Transverse colon (tissue), 4 donors: ENCODE data around the gene MTF1. TPM values are rescaled to one million over a fixed set of nuclear protein-coding genes. Genes with fewer than 3 reads are reported as not detected.

Source experiments
- DNase-seq: peaks from one replicate; pipeline ENCODE4 v3.0.0-alpha.2; 2019
- H3K27ac ChIP-seq, 4 donors: fragments of 200-600 bp; sonication (generic); 2 replicates each; pipeline ENCODE4 v1.5.1; 2016 to 2018; ENCODE audit warnings: inconsistent platforms in 4 of 4
- H3K27me3 ChIP-seq: fragments of 200-600 bp; sonication (generic); 2 replicates; pipeline ENCODE4 v1.5.1; 2017; ENCODE audit warnings: inconsistent platforms
- H3K36me3 ChIP-seq, 4 donors: fragments of 200-600 bp; sonication (generic); 2 replicates each; pipeline ENCODE4 v1.5.1; 2017 to 2019; ENCODE audit warnings: inconsistent platforms in 4 of 4
- H3K4me1 ChIP-seq, 4 donors: fragments of 200-600 bp; sonication (generic); 2 replicates each; pipeline ENCODE4 v1.5.1; 2017 to 2020; ENCODE audit warnings: inconsistent platforms in 4 of 4
- H3K4me3 ChIP-seq, 4 donors: fragments of 200-600 bp; sonication (generic); 1 replicate in 1 of 4; 2 replicates in 3 of 4; pipeline versions ENCODE4 v1.5.1 to v1.6.1; 2017 to 2019; ENCODE audit warnings: inconsistent platforms in 4 of 4
- H3K9me3 ChIP-seq, 2 donors: fragments of 200-600 bp; sonication (generic); 2 replicates each; pipeline ENCODE4 v1.5.1; 2017 to 2019; ENCODE audit warnings: inconsistent platforms in 2 of 2
- EP300 ChIP-seq: sonication (generic); formaldehyde crosslinking; IDR thresholded peaks from one replicate; pipeline ENCODE4 v1.6.1; 2017; ENCODE audit warnings: antibody characterized with exemption, low read depth
- POLR2A ChIP-seq: fragments of 450-650 bp; IDR thresholded peaks from one replicate; pipeline ENCODE4 v1.6.1; 2016; ENCODE audit warnings: antibody characterized with exemption, mild to moderate bottlenecking, moderate library complexity
- POLR2AphosphoS5 ChIP-seq, 3 donors: sonication (generic); formaldehyde crosslinking; IDR thresholded peaks; one replicate each; pipeline ENCODE4 v1.6.1; 2016; ENCODE audit warnings: antibody characterized with exemption in 3 of 3
- WGBS, 2 donors: methylation state at CpG; one replicate each; pipeline ENCODE4 v1.1.5; 2018; ENCODE audit warnings: low coverage in 1 of 2; 5-methylcytosine and 5-hydroxymethylcytosine counted together
- in situ Hi-C, 4 donors: fragments of 200-750 bp; cut with MboI; loops; one replicate each; pipeline versions ENCODE4 v1.15.0 to v1.15.1; 2017; ENCODE audit warnings: low sequenced_read_pairs in 3 of 4, low pct_ligation_motif_present in 1 of 4, low pct_unique_long_range_greater_than_20kb in 1 of 4
- intact Hi-C: fragments of 100-400 bp; cut with DNase I; formaldehyde crosslinking; loops from one replicate; pipeline ENCODE4 v1.15.1; 2023; ENCODE audit warnings: low total_unique reads
- total RNA-seq, 4 donors: library from RNA; depleted of rRNA; stranded (reverse); fragments of >200 nt; gene quantifications; one replicate each; pipeline ENCODE4 v1.1.0, GENCODE V29; 2016
- TF ChIP-seq, protein P1 (sequence below), 5 experiments: fragments of 200-600 bp in 3 of 5; fragments of 450-650 bp in 2 of 5; sonication (generic) in 3 of 5; IDR thresholded peaks; 1 replicate in 2 of 5; 2 replicates in 3 of 5; pipeline ENCODE4 v1.5.1; 2016 to 2017; ENCODE audit warnings: antibody characterized with exemption in 5 of 5, inconsistent platforms in 3 of 5, mild to moderate bottlenecking in 2 of 5, moderate library complexity in 1 of 5

Gene MTF1
- total RNA-seq, 4 donors from 2014 or later: 2.2 to 20.2 (median 9.3) TPM

DNA sequence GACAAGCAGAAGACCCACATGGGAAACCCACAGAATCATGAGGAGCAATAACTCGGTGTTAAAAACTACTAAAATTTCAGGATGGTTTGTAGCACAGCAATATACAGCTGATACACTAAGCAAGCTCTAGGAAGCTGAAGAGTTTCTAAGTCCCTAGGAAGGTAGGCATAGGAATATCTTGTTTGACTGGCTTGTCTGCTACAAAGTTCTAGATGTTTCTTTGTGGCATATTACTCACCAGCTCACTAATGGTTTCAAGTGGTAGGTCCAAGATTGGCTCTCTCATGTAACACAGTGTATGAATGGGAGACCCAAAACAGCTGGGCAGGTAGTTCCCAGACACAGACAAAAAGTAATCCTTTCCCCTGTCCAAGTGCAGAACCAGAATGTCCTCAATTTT is 13.3 kb upstream of the MTF1 start:
- Histone ChIP-seq H3K36me3 (peaks cover 0 to 72% (median 34%) of the 10 kb centered on the region in 4 donors), H3K27me3 (no peaks in the 10 kb centered on the region), H3K4me1 (no peaks in the 10 kb centered on the region), H3K9me3 (no peaks in the 10 kb centered on the region), H3K27ac (no peak overlapping the region), H3K4me3 (no peak overlapping the region)
- no peak for TF ChIP-seq EP300
- TF ChIP-seq POLR2A: no peak
- intact Hi-C loops: no loop called here
- in situ Hi-C loops: no loop called here
- WGBS, 2 donors: 100% methylated on average over 1 of the region's 1 CpG
- no peak for DNase-seq

- Histone ChIP-seq H3K27me3 (no peaks in the 10 kb centered on the region), H3K4me3 (no peak overlapping the region), H3K9me3 (no peaks in the 10 kb centered on the region), H3K36me3 (peaks cover 0 to 68% (median 32%) of the 10 kb centered on the region in 4 donors), H3K27ac (no peak overlapping the region), H3K4me1 (no peaks in the 10 kb centered on the region)
- intact Hi-C loops (no loop called here), in situ Hi-C loops (no loop called here)
- TF ChIP-seq POLR2AphosphoS5 (IDR thresholded peaks at IDR 0.05) (no peak), POLR2A (no peak), EP300 (no peak)
- TF ChIP-seq, protein P1, sequence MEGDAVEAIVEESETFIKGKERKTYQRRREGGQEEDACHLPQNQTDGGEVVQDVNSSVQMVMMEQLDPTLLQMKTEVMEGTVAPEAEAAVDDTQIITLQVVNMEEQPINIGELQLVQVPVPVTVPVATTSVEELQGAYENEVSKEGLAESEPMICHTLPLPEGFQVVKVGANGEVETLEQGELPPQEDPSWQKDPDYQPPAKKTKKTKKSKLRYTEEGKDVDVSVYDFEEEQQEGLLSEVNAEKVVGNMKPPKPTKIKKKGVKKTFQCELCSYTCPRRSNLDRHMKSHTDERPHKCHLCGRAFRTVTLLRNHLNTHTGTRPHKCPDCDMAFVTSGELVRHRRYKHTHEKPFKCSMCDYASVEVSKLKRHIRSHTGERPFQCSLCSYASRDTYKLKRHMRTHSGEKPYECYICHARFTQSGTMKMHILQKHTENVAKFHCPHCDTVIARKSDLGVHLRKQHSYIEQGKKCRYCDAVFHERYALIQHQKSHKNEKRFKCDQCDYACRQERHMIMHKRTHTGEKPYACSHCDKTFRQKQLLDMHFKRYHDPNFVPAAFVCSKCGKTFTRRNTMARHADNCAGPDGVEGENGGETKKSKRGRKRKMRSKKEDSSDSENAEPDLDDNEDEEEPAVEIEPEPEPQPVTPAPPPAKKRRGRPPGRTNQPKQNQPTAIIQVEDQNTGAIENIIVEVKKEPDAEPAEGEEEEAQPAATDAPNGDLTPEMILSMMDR (IDR thresholded peaks at IDR 0.05): no peak
- 90 to 97% methylated on average over 2 of the region's 2 CpGs for WGBS, 2 donors
- no peak for DNase-seq
Measured at GRCh38 chr1:37868466-37868865, 9.1 kb upstream of the MTF1 start.

DNA sequence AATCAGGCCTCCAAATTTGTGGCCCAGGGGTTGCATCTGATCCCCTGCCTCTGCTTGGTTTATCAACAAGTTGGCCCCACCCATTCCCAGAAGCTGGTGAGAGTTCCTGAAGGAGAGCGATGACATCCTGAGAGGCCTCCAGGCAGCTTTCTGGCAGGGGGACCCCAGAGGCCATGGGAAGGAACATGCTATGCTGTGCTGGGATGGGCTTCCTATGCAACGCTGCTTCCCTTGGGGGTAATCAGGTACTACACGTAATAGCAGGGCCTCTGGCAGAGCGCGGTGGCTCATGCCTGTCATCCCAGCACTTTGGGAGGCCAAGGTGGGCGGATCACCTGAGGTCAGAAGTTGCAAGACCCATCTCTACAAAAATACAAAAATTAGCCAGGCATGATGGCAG is 8.4 kb upstream of the MTF1 start:
- intact Hi-C loops (no loop called here), in situ Hi-C loops (no loop called here)
- H3K36me3 ChIP-seq: peaks cover 0 to 63% (median 29%) of the 10 kb centered on the region in 4 donors

GRCh38 chr1:37866491-37866890 is 7.1 kb upstream of the MTF1 start:
- intact Hi-C loops: no loop called here
- Histone ChIP-seq H3K4me3 (no peak overlapping the region), H3K4me1 (no peaks in the 10 kb centered on the region), H3K9me3 (no peaks in the 10 kb centered on the region), H3K27ac (no peak overlapping the region), H3K27me3 (no peaks in the 10 kb centered on the region), H3K36me3 (peaks cover 1 to 54% (median 27%) of the 10 kb centered on the region in 4 donors)
- WGBS, 2 donors: 100% methylated on average over 1 of the region's 1 CpG
- TF ChIP-seq POLR2AphosphoS5 (IDR thresholded peaks at IDR 0.05) (no peak), EP300 (no peak), POLR2A (no peak)
- TF ChIP-seq, protein P1 (IDR thresholded peaks at IDR 0.05): no peak
- in situ Hi-C loops: no loop called here
- DNase-seq: no peak

More for the DNA sequence above, 8.4 kb upstream of the MTF1 start:
- TF ChIP-seq EP300 (no peak), POLR2AphosphoS5 (IDR thresholded peaks at IDR 0.05) (no peak), POLR2A (no peak)
- TF ChIP-seq, protein P1 (IDR thresholded peaks at IDR 0.05): no peak
- Histone ChIP-seq H3K4me1 (no peaks in the 10 kb centered on the region), H3K27me3 (no peaks in the 10 kb centered on the region), H3K4me3 (no peak overlapping the region), H3K27ac (no peak overlapping the region), H3K9me3 (no peaks in the 10 kb centered on the region)
- no peak for DNase-seq
- whole genome bisulfite sequencing, 2 donors: 89% methylated on average over 6 of the region's 6 CpGs; no CpG with 5 or more reads in 1 of the 2 donors
